ENCODE data around the gene NTM.

NTM gene

GRCh38 chr11:131880316-131880715, 509.9 kb downstream of the NTM start:
- Histone ChIP-seq H3K36me3 (ENCODE audit: low read depth) (no peaks in the 10 kb centered on the region), H3K4me1 (ENCODE audit: insufficient read depth, poor library complexity, severe bottlenecking) (no peaks in the 10 kb centered on the region), H3K4me3 (ENCODE audit: severe bottlenecking) (no peak overlapping the region), H3K9me3 (ENCODE audit: severe bottlenecking) (no peaks in the 10 kb centered on the region), H3K27me3 (ENCODE audit: insufficient read depth, poor library complexity, severe bottlenecking) (no peaks in the 10 kb centered on the region), H3K27ac (ENCODE audit: poor library complexity, severe bottlenecking) (no peak overlapping the region)
- DNase-seq (ENCODE audit: low spot score) (no peak), ATAC-seq (ENCODE audit: low read depth) (no peak)
- no peak for TF ChIP-seq CTCF (IDR thresholded peaks at IDR 0.05; ENCODE audit: poor library complexity, severe bottlenecking)

GRCh38 chr11:131880976-131881375, 510.6 kb downstream of the NTM start:
- no peak for DNase-seq (ENCODE audit: low spot score)
- no peak for TF ChIP-seq CTCF (IDR thresholded peaks at IDR 0.05; ENCODE audit: poor library complexity, severe bottlenecking)
- no peaks in the 10 kb centered on the region for H3K27me3 ChIP-seq (ENCODE audit: insufficient read depth, poor library complexity, severe bottlenecking)
- H3K9me3 ChIP-seq (ENCODE audit: severe bottlenecking): no peaks in the 10 kb centered on the region
- no peak overlapping the region for H3K27ac ChIP-seq (ENCODE audit: poor library complexity, severe bottlenecking)
- no peak overlapping the region for H3K4me3 ChIP-seq (ENCODE audit: severe bottlenecking)
- no peak for ATAC-seq (ENCODE audit: low read depth)
- H3K36me3 ChIP-seq (ENCODE audit: low read depth): no peaks in the 10 kb centered on the region
- H3K4me1 ChIP-seq (ENCODE audit: insufficient read depth, poor library complexity, severe bottlenecking): no peaks in the 10 kb centered on the region

- TF ChIP-seq CTCF (IDR thresholded peaks at IDR 0.05; ENCODE audit: poor library complexity, severe bottlenecking): no peak
- Histone ChIP-seq H3K36me3 (ENCODE audit: low read depth) (no peaks in the 10 kb centered on the region), H3K27ac (ENCODE audit: poor library complexity, severe bottlenecking) (no peak overlapping the region), H3K9me3 (ENCODE audit: severe bottlenecking) (no peaks in the 10 kb centered on the region), H3K4me3 (ENCODE audit: severe bottlenecking) (no peak overlapping the region), H3K27me3 (ENCODE audit: insufficient read depth, poor library complexity, severe bottlenecking) (no peaks in the 10 kb centered on the region), H3K4me1 (ENCODE audit: insufficient read depth, poor library complexity, severe bottlenecking) (peaks cover 4% of the 10 kb centered on the region)
- no peak for DNase-seq (ENCODE audit: low spot score)
- ATAC-seq (ENCODE audit: low read depth): no peak
Observed at GRCh38 chr11:131883332-131883731, 512.9 kb downstream of the NTM start.

- TF ChIP-seq CTCF (IDR thresholded peaks at IDR 0.05; ENCODE audit: poor library complexity, severe bottlenecking): no peak
- ATAC-seq (ENCODE audit: low read depth): no peak
Observed at GRCh38 chr11:131884461-131885073, 514.2 kb downstream of the NTM start.

GRCh38 chr11:131885431-131885830, 515.0 kb downstream of the NTM start:
- Histone ChIP-seq H3K36me3 (ENCODE audit: low read depth) (no peaks in the 10 kb centered on the region), H3K4me3 (ENCODE audit: severe bottlenecking) (no peak overlapping the region), H3K27ac (ENCODE audit: poor library complexity, severe bottlenecking) (no peak overlapping the region), H3K9me3 (ENCODE audit: severe bottlenecking) (no peaks in the 10 kb centered on the region), H3K4me1 (ENCODE audit: insufficient read depth, poor library complexity, severe bottlenecking) (peaks cover 15% of the 10 kb centered on the region), H3K27me3 (ENCODE audit: insufficient read depth, poor library complexity, severe bottlenecking) (no peaks in the 10 kb centered on the region)
- ATAC-seq (ENCODE audit: low read depth) (no peak), DNase-seq (ENCODE audit: low spot score) (no peak)
- TF ChIP-seq CTCF (IDR thresholded peaks at IDR 0.05; ENCODE audit: poor library complexity, severe bottlenecking): no peak

More at GRCh38 chr11:131884461-131885073, 514.2 kb downstream of the NTM start:
- Histone ChIP-seq H3K9me3 (ENCODE audit: severe bottlenecking) (no peaks in the 10 kb centered on the region), H3K27me3 (ENCODE audit: insufficient read depth, poor library complexity, severe bottlenecking) (no peaks in the 10 kb centered on the region), H3K4me1 (ENCODE audit: insufficient read depth, poor library complexity, severe bottlenecking) (peaks cover 15% of the 10 kb centered on the region), H3K27ac (ENCODE audit: poor library complexity, severe bottlenecking) (no peak overlapping the region), H3K36me3 (ENCODE audit: low read depth) (no peaks in the 10 kb centered on the region), H3K4me3 (ENCODE audit: severe bottlenecking) (no peak overlapping the region)
- DNase-seq (ENCODE audit: low spot score): no peak
